Prostate gland (tissue), 2 donors: ENCODE data around the gene CDH13. TPM values are rescaled to one million over a fixed set of nuclear protein-coding genes. Genes with fewer than 3 reads are reported as not detected.

Experiments
- DNase-seq: peaks from one replicate; pipeline ENCODE4 v3.0.0-alpha.2; 2019; ENCODE audit warnings: low spot score
- H3K27ac ChIP-seq, 2 donors: fragments of 200-600 bp; sonication (generic); 2 replicates each; pipeline ENCODE4 v1.5.1; 2017 to 2019
- H3K27me3 ChIP-seq: fragments of 200-600 bp; sonication (generic); replicated peaks from 2 replicates; pipeline ENCODE4 v1.5.1; 2019; ENCODE audit not compliant: insufficient read depth
- H3K36me3 ChIP-seq, 2 donors: fragments of 200-600 bp; sonication (generic); 1 replicate in 1 of 2; 2 replicates in 1 of 2; pipeline versions ENCODE4 v1.5.1 to v1.8.1; 2017 to 2019
- H3K4me1 ChIP-seq: fragments of 200-600 bp; sonication (generic); replicated peaks from 2 replicates; pipeline ENCODE4 v1.5.1; 2019
- H3K4me3 ChIP-seq, 2 donors: fragments of 200-600 bp; sonication (generic); 2 replicates each; pipeline ENCODE4 v1.5.1; 2017 to 2019
- H3K9me3 ChIP-seq: fragments of 200-600 bp; sonication (generic); 2 replicates; pipeline ENCODE4 v1.5.1; 2017
- POLR2A ChIP-seq: fragments of 450-650 bp; IDR thresholded peaks from one replicate; pipeline ENCODE4 v1.6.1; 2016; ENCODE audit warnings: antibody characterized with exemption, mild to moderate bottlenecking
- POLR2AphosphoS5 ChIP-seq: sonication (generic); formaldehyde crosslinking; IDR thresholded peaks from one replicate; pipeline ENCODE4 v1.6.1; 2017; ENCODE audit warnings: antibody characterized with exemption
- WGBS: methylation state at CpG from one replicate; pipeline ENCODE4 v1.1.5; 2018; 5-methylcytosine and 5-hydroxymethylcytosine counted together
- intact Hi-C: fragments of 100-400 bp; cut with DNase I; formaldehyde crosslinking; loops from one replicate; pipeline ENCODE4 v1.14.2; 2022
- total RNA-seq, 2 donors: library from RNA; depleted of rRNA; stranded (reverse); fragments of >200 nt; gene quantifications; one replicate each; pipeline ENCODE4 v1.1.0, GENCODE V29; 2016
- TF ChIP-seq, protein P1 (sequence below), 4 experiments: fragments of 200-600 bp in 2 of 4; fragments of 450-650 bp in 2 of 4; sonication (generic) in 2 of 4; IDR thresholded peaks; 1 replicate in 3 of 4; 2 replicates in 1 of 4; pipeline ENCODE4 v1.5.1; 2016 to 2019; ENCODE audit warnings: antibody characterized with exemption in 4 of 4, mild to moderate bottlenecking in 2 of 4, moderate library complexity in 2 of 4

CDH13 gene
- total RNA-seq, 2 donors from 2014 or later, result 20.6 to 23.0 TPM

DNA sequence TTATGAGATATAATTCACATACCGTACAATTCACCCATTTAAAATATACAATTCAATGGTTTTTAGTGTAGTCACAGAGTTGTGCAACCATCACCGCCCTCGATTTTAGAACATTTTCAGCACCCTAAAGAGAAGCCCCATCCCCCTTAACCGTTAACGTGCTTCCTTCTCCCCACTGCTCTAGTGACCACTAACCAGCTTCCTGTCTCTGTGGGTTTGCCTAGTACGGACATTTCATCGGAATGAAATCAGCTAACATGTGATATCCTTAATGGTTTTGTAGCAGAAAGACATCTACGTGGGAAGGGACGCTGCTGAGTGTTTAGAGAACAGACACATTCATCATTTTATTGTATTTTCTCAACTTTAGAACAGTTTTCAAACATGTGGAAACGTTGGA is 1100.2 kb downstream of the CDH13 start:
- Histone ChIP-seq H3K4me1 (no peaks in the 10 kb centered on the region), H3K4me3 (no peak overlapping the region), H3K9me3 (no peaks in the 10 kb centered on the region), H3K27me3 (no peaks in the 10 kb centered on the region), H3K27ac (no peak overlapping the region), H3K36me3 (no peaks in the 10 kb centered on the region)
- DNase-seq, result no peak
- 59% methylated on average over 10 of the region's 10 CpGs for WGBS
- intact Hi-C loops, result no loop called here
- TF ChIP-seq POLR2AphosphoS5, result no peak
- TF ChIP-seq POLR2A, result no peak
- TF ChIP-seq, protein P1, sequence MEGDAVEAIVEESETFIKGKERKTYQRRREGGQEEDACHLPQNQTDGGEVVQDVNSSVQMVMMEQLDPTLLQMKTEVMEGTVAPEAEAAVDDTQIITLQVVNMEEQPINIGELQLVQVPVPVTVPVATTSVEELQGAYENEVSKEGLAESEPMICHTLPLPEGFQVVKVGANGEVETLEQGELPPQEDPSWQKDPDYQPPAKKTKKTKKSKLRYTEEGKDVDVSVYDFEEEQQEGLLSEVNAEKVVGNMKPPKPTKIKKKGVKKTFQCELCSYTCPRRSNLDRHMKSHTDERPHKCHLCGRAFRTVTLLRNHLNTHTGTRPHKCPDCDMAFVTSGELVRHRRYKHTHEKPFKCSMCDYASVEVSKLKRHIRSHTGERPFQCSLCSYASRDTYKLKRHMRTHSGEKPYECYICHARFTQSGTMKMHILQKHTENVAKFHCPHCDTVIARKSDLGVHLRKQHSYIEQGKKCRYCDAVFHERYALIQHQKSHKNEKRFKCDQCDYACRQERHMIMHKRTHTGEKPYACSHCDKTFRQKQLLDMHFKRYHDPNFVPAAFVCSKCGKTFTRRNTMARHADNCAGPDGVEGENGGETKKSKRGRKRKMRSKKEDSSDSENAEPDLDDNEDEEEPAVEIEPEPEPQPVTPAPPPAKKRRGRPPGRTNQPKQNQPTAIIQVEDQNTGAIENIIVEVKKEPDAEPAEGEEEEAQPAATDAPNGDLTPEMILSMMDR (IDR thresholded peaks at IDR 0.05), result no peak

DNA sequence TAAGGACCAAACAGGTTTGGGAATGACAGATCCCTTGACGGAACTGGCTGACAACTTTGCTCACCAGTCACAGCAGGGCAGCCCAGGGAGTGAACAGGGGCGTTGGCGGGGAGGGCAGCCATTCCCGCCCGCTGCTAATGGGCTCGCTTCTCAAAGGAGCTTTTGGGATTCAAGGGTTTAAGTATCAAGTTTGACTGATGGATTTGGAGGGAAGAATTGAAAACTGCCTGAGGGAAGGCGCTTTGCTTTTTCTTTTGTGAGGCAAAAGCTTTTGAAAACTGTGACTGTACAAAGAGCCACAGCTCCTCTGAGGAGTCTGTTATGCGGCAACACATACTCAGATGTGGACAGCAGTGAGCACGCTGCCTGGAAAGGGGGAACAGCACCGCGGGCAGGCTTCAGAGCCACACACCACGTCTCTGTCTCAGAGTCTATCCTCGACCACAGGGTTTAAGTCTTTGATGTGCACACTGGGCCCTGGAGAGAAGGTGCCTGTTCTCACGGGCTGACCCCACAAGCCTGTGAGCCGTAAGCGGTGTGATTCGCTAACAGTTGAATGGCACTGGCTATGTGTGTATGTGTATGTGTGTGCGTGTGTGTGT is 1101.1 kb downstream of the CDH13 start:
- Histone ChIP-seq H3K4me1 (no peaks in the 10 kb centered on the region), H3K27me3 (no peaks in the 10 kb centered on the region), H3K36me3 (no peaks in the 10 kb centered on the region), H3K4me3 (no peak overlapping the region), H3K27ac (no peak overlapping the region), H3K9me3 (no peaks in the 10 kb centered on the region)
- TF ChIP-seq, protein P1 (IDR thresholded peaks at IDR 0.05), result no peak
- TF ChIP-seq POLR2AphosphoS5 (no peak), POLR2A (no peak)
- 83% methylated on average over 18 of the region's 18 CpGs for WGBS
- DNase-seq, result no peak
- intact Hi-C loops, result no loop called here

DNA sequence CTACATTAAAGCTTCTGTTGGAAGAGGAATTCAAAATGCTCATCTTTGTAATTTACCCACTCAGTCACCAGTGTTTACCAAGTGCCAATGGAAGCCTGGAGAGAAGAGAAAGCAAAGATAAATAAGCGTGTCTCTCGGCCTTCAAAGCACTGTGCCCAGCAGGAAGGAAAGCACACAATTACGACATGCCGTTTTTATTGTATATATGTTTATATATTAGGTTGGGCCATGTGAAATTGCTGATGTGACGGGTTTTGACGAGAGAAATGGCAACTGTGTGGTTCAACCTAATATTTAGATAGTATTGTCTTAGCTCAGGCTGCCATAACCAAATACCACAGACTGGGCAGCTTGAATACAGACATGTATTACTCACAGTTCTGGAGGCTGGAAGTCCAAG is 1101.7 kb downstream of the CDH13 start:
- H3K27me3 ChIP-seq, result no peaks in the 10 kb centered on the region
- no peaks in the 10 kb centered on the region for H3K4me1 ChIP-seq
- no peaks in the 10 kb centered on the region for H3K9me3 ChIP-seq
- H3K4me3 ChIP-seq, result no peak overlapping the region
- TF ChIP-seq POLR2AphosphoS5 (peak; percentile 58), POLR2A (no peak)
- TF ChIP-seq, protein P1 (IDR thresholded peaks at IDR 0.05), result no peak
- H3K27ac ChIP-seq, result peak overlapping the region in 1 of 2 donors; percentile 26
- no peaks in the 10 kb centered on the region for H3K36me3 ChIP-seq
- intact Hi-C loops, result no loop called here
- DNase-seq, result peak; percentile 32
- WGBS, result 36% methylated on average over 6 of the region's 6 CpGs

DNA sequence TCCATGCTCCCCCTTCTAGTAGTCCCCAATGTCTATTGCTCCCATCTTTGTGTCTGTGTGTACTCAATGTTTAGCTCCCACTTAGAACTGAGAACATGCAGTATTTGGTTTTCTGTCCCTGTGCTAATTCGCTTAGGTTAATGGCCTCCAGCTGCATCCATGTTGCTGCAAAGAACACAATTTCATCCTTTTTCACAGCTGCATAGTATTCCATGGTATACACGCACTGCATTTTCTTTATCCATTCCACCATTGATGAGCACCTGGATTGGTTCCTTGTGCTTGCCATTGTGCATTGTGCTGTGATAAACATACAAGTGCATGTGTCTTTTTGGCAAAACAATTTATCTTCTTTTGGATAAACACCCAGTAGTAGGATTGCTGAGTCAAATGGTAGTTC is 1104.0 kb downstream of the CDH13 start:
- no peak overlapping the region for H3K27ac ChIP-seq
- no peak overlapping the region for H3K4me3 ChIP-seq
- no peaks in the 10 kb centered on the region for H3K4me1 ChIP-seq
- no peaks in the 10 kb centered on the region for H3K9me3 ChIP-seq
- H3K27me3 ChIP-seq, result no peaks in the 10 kb centered on the region
- DNase-seq, result no peak
- TF ChIP-seq, protein P1 (IDR thresholded peaks at IDR 0.05), result no peak
- no peak for TF ChIP-seq POLR2AphosphoS5
- no peak for TF ChIP-seq POLR2A
- 0% methylated on average over 2 of the region's 2 CpGs for WGBS
- no peaks in the 10 kb centered on the region for H3K36me3 ChIP-seq
- intact Hi-C loops, result no loop called here

DNA sequence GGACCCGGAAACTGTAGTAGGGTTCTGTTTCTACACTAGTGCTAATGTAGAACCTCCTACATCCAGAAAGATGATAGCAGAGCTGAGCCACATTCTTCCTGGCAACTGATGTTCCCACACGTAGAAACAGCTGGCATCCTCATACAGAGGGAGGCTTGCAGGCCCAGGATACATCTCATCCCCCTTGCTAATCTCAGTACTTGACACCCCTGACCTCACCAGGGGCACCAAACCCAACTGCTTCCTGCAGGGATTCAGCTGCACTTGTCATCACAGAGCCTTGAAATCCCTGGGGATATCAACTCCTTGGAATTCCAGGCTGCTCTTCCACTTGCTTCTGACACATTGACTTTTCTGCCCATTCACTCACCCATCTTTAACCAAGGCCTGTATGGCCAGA is 1105.8 kb downstream of the CDH13 start:
- intact Hi-C loops, result no loop called here
- DNase-seq, result no peak
- TF ChIP-seq POLR2A, result no peak
- TF ChIP-seq, protein P1 (IDR thresholded peaks at IDR 0.05), result no peak
- TF ChIP-seq POLR2AphosphoS5, result no peak
- no peak overlapping the region for H3K27ac ChIP-seq
- H3K27me3 ChIP-seq, result no peaks in the 10 kb centered on the region
- H3K9me3 ChIP-seq, result no peaks in the 10 kb centered on the region
- no peaks in the 10 kb centered on the region for H3K4me1 ChIP-seq
- no peaks in the 10 kb centered on the region for H3K36me3 ChIP-seq
- WGBS, result 79% methylated on average over 2 of the region's 2 CpGs
- H3K4me3 ChIP-seq, result no peak overlapping the region
